Measurements from ENCODE around the gene COL8A1.

- TF ChIP-seq JUND (IDR thresholded peaks at IDR 0.05; ENCODE audit: low read depth, low read length) (no peak), SUZ12 (IDR thresholded peaks at IDR 0.05; ENCODE audit: unreplicated experiment) (no peak), CTCF (IDR thresholded peaks at IDR 0.05 in 2 of 3, conservative IDR thresholded peaks at IDR 0.05 in 1 of 3; ENCODE audit: control insufficient read depth in 2 of 3, extremely low read depth in 1 of 3, insufficient read depth in 1 of 3, low read depth in 3 of 3, low read length in 3 of 3) (no peak), JUNB (IDR thresholded peaks at IDR 0.05) (no peak), EP300 (IDR thresholded peaks at IDR 0.05; ENCODE audit: borderline replicate concordance in 1 of 2, control insufficient read depth in 1 of 2, low read depth in 2 of 2, low read length in 2 of 2) (no peak), POLR2A (IDR thresholded peaks at IDR 0.05; ENCODE audit: low read depth, low read length) (no peak), WRNIP1 (IDR thresholded peaks at IDR 0.05; ENCODE audit: borderline replicate concordance, low read depth, low read length) (no peak), CHD4 (IDR thresholded peaks at IDR 0.05) (no peak), MXI1 (IDR thresholded peaks at IDR 0.05; ENCODE audit: low read depth, low read length) (no peak), HDAC6 (IDR thresholded peaks at IDR 0.05; ENCODE audit: unreplicated experiment) (no peak), GABPA (IDR thresholded peaks at IDR 0.05; ENCODE audit: low read depth) (no peak), SIN3A (IDR thresholded peaks at IDR 0.05; ENCODE audit: low read depth, low read length) (no peak), CHD2 (IDR thresholded peaks at IDR 0.05; ENCODE audit: borderline replicate concordance, low read depth, low read length) (no peak)
Measured at GRCh38 chr3:99772171-99772570, 133.8 kb downstream of the COL8A1 start.

Measured in GM12878 (cell line).